Measurements from ENCODE around the gene PLEKHG1.

Gene PLEKHG1

DNA sequence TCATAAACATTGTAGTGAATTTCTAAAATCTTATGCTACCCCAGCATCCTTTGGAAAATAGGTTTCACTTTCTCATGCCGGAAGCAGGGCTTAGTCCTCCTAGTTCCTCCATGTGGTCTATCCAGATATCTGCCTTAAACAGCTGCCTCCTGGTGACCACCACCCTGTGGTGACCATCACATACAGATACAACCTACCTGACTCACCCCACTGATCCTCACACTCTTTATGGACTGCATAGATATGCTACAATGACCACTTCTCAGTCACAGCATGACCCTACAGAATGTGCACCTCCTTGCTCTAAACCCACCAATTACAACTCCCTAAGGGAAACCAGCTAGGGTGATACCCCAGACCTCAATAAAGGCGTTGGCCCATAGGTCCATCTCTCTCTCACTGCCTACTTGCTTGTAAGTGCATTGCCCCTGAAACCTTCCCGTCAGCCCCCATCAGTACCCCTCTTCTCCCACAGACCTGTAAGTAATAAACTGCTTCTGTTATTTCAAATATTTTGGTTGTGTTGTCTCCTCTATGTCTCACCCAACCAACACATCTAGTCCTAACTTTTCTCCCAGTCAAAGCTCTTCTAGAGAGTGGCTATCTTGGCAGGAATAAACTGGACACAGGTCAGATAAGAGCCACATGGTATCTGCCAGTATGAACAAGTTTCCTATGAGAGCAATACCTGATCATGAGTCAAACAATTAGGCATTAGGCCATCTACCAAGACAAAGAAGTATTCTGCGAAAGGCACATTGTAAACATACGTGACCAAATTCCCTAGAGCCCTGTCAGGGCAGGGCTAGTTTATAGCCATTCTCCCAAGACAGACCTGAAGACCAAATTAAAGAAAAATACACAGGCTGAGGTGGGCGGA is 39.4 kb upstream of the PLEKHG1 start:
- H3K27me3 ChIP-seq (ENCODE audit: low read depth, low read length), result no peaks in the 10 kb centered on the region
- no peaks in the 10 kb centered on the region for H3K9me3 ChIP-seq (ENCODE audit: insufficient read depth, low read length)
- H3K36me3 ChIP-seq (replicated peaks; ENCODE audit: low read depth, low read length), result no peaks in the 10 kb centered on the region
- H2AFZ ChIP-seq (ENCODE audit: low read depth, low read length), result no peak overlapping the region
- no peak for TF ChIP-seq EZH2phosphoT487 (IDR thresholded peaks at IDR 0.05; ENCODE audit: low read depth)
- TF ChIP-seq, protein P1, sequence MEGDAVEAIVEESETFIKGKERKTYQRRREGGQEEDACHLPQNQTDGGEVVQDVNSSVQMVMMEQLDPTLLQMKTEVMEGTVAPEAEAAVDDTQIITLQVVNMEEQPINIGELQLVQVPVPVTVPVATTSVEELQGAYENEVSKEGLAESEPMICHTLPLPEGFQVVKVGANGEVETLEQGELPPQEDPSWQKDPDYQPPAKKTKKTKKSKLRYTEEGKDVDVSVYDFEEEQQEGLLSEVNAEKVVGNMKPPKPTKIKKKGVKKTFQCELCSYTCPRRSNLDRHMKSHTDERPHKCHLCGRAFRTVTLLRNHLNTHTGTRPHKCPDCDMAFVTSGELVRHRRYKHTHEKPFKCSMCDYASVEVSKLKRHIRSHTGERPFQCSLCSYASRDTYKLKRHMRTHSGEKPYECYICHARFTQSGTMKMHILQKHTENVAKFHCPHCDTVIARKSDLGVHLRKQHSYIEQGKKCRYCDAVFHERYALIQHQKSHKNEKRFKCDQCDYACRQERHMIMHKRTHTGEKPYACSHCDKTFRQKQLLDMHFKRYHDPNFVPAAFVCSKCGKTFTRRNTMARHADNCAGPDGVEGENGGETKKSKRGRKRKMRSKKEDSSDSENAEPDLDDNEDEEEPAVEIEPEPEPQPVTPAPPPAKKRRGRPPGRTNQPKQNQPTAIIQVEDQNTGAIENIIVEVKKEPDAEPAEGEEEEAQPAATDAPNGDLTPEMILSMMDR (IDR thresholded peaks at IDR 0.05; ENCODE audit: low read depth, low read length), result no peak
- H3K79me2 ChIP-seq (ENCODE audit: low read length), result no peaks in the 10 kb centered on the region
- no peaks in the 10 kb centered on the region for H3K4me1 ChIP-seq (ENCODE audit: low read length)
- H3K9ac ChIP-seq (ENCODE audit: low read length), result no peak overlapping the region
- H3K4me2 ChIP-seq (ENCODE audit: low read length), result no peak overlapping the region
- H3K27ac ChIP-seq (ENCODE audit: low read length), result no peak overlapping the region
- no peak overlapping the region for H3K4me3 ChIP-seq (ENCODE audit: low read length)
- H4K20me1 ChIP-seq (ENCODE audit: insufficient read depth, low read length), result no peaks in the 10 kb centered on the region

- no peak overlapping the region for H3K4me3 ChIP-seq (ENCODE audit: low read length)
- TF ChIP-seq, protein P1 (IDR thresholded peaks at IDR 0.05; ENCODE audit: low read depth, low read length), result no peak
- no peak for TF ChIP-seq EZH2phosphoT487 (IDR thresholded peaks at IDR 0.05; ENCODE audit: low read depth)
Measured at GRCh38 chr6:150560884-150561219, 38.8 kb upstream of the PLEKHG1 start.

DNA sequence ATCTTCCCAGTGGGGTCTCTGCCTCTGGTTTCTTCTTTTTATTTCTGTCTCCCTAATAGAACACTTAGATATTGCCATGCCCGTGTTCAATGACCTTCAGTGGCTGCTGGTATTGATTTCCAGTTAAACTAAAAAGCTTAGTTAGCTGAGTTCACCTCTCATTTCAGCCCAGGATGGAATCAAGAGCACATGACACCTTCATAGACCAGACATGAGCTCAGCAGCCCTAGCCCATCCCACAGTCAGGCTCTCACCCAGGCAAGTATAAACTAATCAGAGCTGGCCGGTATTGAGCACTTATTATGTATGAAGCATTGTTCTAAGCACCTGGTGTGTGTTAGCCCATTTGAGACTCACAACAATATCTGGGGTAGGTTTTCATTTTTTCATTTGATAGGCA is 33.7 kb upstream of the PLEKHG1 start:
- Histone ChIP-seq H3K27ac (ENCODE audit: low read length) (no peak overlapping the region), H3K4me1 (ENCODE audit: low read length) (no peaks in the 10 kb centered on the region), H3K27me3 (ENCODE audit: low read depth, low read length) (no peaks in the 10 kb centered on the region), H3K9ac (ENCODE audit: low read length) (no peak overlapping the region), H3K4me2 (ENCODE audit: low read length) (no peak overlapping the region), H3K9me3 (ENCODE audit: insufficient read depth, low read length) (no peaks in the 10 kb centered on the region), H4K20me1 (ENCODE audit: insufficient read depth, low read length) (no peaks in the 10 kb centered on the region), H3K79me2 (ENCODE audit: low read length) (no peaks in the 10 kb centered on the region), H3K36me3 (replicated peaks; ENCODE audit: low read depth, low read length) (no peaks in the 10 kb centered on the region), H2AFZ (ENCODE audit: low read depth, low read length) (no peak overlapping the region), H3K4me3 (ENCODE audit: low read length) (no peak overlapping the region)
- TF ChIP-seq, protein P1 (IDR thresholded peaks at IDR 0.05; ENCODE audit: low read depth, low read length), result no peak
- no peak for TF ChIP-seq EZH2phosphoT487 (IDR thresholded peaks at IDR 0.05; ENCODE audit: low read depth)

More at GRCh38 chr6:150560884-150561219, 38.8 kb upstream of the PLEKHG1 start:
- Histone ChIP-seq H3K4me1 (ENCODE audit: low read length) (no peaks in the 10 kb centered on the region), H4K20me1 (ENCODE audit: insufficient read depth, low read length) (no peaks in the 10 kb centered on the region), H3K27ac (ENCODE audit: low read length) (no peak overlapping the region), H3K79me2 (ENCODE audit: low read length) (no peaks in the 10 kb centered on the region), H3K36me3 (replicated peaks; ENCODE audit: low read depth, low read length) (no peaks in the 10 kb centered on the region), H2AFZ (ENCODE audit: low read depth, low read length) (no peak overlapping the region), H3K4me2 (ENCODE audit: low read length) (no peak overlapping the region), H3K9ac (ENCODE audit: low read length) (no peak overlapping the region), H3K9me3 (ENCODE audit: insufficient read depth, low read length) (no peaks in the 10 kb centered on the region), H3K27me3 (ENCODE audit: low read depth, low read length) (no peaks in the 10 kb centered on the region)

DNA sequence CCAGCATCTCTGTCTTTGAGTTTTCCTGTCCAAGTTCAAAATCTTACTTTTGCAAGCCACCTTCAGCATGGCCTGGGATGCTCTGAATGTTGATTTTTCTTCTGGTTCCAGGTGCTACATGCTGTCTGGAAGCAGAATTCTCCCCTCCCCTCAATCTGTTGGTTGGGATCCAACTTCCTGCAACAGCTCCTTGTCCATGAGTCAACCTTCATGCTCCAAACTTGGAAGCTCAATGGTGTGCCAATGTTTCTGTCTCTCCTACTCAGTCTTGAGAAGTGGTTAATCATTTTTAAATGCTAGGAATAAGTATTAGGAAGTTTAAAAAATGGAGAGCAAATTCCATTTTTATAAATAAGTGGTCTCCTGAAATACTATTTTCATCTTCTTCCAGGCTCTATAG is 33.2 kb upstream of the PLEKHG1 start:
- Histone ChIP-seq H3K4me3 (ENCODE audit: low read length) (no peak overlapping the region), H3K27me3 (ENCODE audit: low read depth, low read length) (no peaks in the 10 kb centered on the region), H3K27ac (ENCODE audit: low read length) (no peak overlapping the region), H3K9me3 (ENCODE audit: insufficient read depth, low read length) (no peaks in the 10 kb centered on the region), H3K4me2 (ENCODE audit: low read length) (no peak overlapping the region), H3K36me3 (replicated peaks; ENCODE audit: low read depth, low read length) (no peaks in the 10 kb centered on the region), H4K20me1 (ENCODE audit: insufficient read depth, low read length) (no peaks in the 10 kb centered on the region), H2AFZ (ENCODE audit: low read depth, low read length) (no peak overlapping the region), H3K9ac (ENCODE audit: low read length) (no peak overlapping the region), H3K4me1 (ENCODE audit: low read length) (no peaks in the 10 kb centered on the region), H3K79me2 (ENCODE audit: low read length) (no peaks in the 10 kb centered on the region)
- TF ChIP-seq, protein P1 (IDR thresholded peaks at IDR 0.05; ENCODE audit: low read depth, low read length), result no peak
- no peak for TF ChIP-seq EZH2phosphoT487 (IDR thresholded peaks at IDR 0.05; ENCODE audit: low read depth)

Data from OCI-LY3 (cell line).